Chondrocyte (in vitro differentiated cells): ENCODE data around the gene SPSB4. TPM values are rescaled to one million over a fixed set of nuclear protein-coding genes. Genes with fewer than 3 reads are reported as not detected.

Experiments
- DNase-seq: peaks from one replicate; pipeline ENCODE4 v3.0.0; 2021; ENCODE audit warnings: mixed read lengths, low spot score
- H3K27ac Mint-ChIP-seq: one replicate; pipeline ENCODE4 v1.8.0; 2021; ENCODE audit warnings: mild to moderate bottlenecking, moderate library complexity, mixed read lengths; ENCODE audit not compliant: unreplicated experiment
- H3K27me3 Mint-ChIP-seq: 2 replicates; pipeline ENCODE4 v1.8.0; 2021; ENCODE audit warnings: low read depth, mixed read lengths
- H3K36me3 Mint-ChIP-seq: 2 replicates; pipeline ENCODE4 v1.8.0; 2021; ENCODE audit warnings: low read depth, mixed read lengths
- H3K4me1 Mint-ChIP-seq: 2 replicates; pipeline ENCODE4 v1.8.0; 2021; ENCODE audit warnings: low read depth, mild to moderate bottlenecking, mixed read lengths
- H3K4me3 Mint-ChIP-seq: one replicate; pipeline ENCODE4 v1.8.0; 2021; ENCODE audit warnings: mild to moderate bottlenecking, moderate library complexity, mixed read lengths; ENCODE audit not compliant: unreplicated experiment
- H3K9me3 Mint-ChIP-seq: 2 replicates; pipeline ENCODE4 v1.8.0; 2021; ENCODE audit warnings: low read depth, mixed read lengths
- total RNA-seq: library from RNA; stranded (reverse); gene quantifications from 3 replicates; pipeline ENCODE4 v1.2.1, GENCODE V29; 2021
- TF ChIP-seq, protein P1 (sequence below): fragments of 200-600 bp; sonication (generic); IDR thresholded peaks from 2 replicates; pipeline ENCODE4 v1.5.0; 2021; ENCODE audit warnings: antibody characterized with exemption, mild to moderate bottlenecking, moderate library complexity

The SPSB4 gene
- total RNA-seq, 1 donor from 2014 or later: 1.9 TPM

DNA sequence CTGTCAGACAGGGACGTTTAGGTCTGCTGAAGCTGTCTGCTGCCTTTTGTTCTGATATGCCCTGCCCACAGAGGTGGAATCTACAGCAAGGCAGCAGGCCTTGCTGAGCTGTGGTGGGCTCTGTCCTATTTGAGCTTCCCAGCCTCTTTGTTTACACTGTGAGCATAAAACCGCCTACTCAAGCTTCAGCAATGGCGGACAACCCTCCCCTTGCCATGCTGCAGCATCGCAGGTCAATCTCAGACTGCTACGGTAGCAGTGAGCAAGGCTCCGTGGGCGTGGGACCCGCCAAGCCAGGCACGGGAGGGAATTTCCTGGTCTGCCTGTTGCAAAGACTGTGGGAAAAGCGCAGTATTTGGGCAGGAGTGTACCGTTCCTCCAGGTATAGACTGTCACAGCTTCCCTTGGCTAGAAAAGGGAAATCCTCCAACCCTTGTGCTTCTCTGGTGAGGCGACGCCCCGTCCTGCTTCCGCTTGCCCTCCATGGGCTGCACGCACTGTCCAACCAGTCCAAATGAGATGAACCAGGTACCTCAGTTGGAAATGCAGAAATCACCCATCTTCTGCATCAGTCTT, 71.4 kb downstream of the SPSB4 start:
- Mint-ChIP-seq H3K4me1 (peaks cover 5% of the 10 kb centered on the region), H3K4me3 (no peak overlapping the region), H3K9me3 (peaks cover 16% of the 10 kb centered on the region), H3K27ac (no peak overlapping the region), H3K27me3 (no peaks in the 10 kb centered on the region), H3K36me3 (peaks cover 7% of the 10 kb centered on the region)
- DNase-seq: no peak
- TF ChIP-seq, protein P1, sequence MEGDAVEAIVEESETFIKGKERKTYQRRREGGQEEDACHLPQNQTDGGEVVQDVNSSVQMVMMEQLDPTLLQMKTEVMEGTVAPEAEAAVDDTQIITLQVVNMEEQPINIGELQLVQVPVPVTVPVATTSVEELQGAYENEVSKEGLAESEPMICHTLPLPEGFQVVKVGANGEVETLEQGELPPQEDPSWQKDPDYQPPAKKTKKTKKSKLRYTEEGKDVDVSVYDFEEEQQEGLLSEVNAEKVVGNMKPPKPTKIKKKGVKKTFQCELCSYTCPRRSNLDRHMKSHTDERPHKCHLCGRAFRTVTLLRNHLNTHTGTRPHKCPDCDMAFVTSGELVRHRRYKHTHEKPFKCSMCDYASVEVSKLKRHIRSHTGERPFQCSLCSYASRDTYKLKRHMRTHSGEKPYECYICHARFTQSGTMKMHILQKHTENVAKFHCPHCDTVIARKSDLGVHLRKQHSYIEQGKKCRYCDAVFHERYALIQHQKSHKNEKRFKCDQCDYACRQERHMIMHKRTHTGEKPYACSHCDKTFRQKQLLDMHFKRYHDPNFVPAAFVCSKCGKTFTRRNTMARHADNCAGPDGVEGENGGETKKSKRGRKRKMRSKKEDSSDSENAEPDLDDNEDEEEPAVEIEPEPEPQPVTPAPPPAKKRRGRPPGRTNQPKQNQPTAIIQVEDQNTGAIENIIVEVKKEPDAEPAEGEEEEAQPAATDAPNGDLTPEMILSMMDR: no peak

DNA sequence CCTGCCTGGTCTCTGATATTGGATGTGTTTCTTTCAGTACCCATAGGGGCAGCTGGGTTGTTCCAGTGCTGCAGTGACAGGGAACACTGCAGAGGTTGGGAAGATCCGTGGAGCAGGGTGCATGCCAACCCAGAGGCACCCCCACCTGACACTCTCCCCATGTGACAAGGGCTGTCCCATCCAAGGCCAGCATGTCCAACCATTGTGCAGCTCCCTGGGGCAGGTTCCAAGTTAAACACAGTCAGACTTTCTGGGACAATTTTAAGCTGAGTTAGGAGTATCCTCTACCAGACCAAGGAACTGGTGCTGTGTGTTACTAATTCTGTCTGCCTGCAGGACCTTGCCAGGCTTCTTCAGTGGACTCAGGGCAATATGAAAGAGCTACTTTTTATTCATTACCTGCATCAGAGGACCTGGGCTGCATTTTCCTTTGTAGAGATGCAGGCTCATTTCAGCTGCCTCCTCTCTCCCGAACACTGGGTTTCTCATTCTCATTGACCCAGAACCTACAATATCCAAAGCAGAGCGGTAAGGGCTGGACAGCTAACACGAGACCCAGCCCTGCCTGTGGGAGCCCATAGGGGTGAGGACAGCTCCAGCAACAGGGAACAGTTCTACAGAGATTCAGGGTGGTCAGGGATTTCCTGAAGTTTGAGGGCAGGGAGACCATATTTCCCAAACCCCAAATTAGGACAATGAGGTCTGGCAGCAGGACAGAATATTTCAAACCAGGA, 72.7 kb downstream of the SPSB4 start:
- peaks cover 5% of the 10 kb centered on the region for H3K4me1 Mint-ChIP-seq
- peaks cover 12% of the 10 kb centered on the region for H3K9me3 Mint-ChIP-seq
- no peak overlapping the region for H3K27ac Mint-ChIP-seq
- no peak for DNase-seq
- H3K36me3 Mint-ChIP-seq: peaks cover 3% of the 10 kb centered on the region
- no peak overlapping the region for H3K4me3 Mint-ChIP-seq
- TF ChIP-seq, protein P1: no peak
- H3K27me3 Mint-ChIP-seq: no peaks in the 10 kb centered on the region

DNA sequence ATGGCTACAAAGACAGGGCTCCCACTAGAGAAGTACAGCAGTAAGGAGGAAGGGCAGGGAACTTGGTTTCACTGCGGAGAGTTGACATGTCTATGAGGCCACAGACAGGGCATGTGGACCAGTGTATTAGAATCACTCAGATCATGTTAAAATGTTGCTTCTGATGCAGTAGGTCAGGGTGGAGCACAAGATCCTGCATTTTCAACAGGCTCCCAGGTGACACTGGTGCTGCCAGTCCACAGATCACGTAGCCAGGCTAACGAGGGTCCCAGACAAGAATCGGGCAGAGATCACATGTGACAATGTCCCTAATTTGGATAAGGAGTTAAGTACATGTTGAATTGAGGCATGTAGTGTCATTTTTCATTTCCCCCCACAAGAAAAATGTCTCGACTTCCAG, 73.6 kb downstream of the SPSB4 start:
- peaks cover 11% of the 10 kb centered on the region for H3K9me3 Mint-ChIP-seq
- DNase-seq: no peak
- no peak overlapping the region for H3K27ac Mint-ChIP-seq
- TF ChIP-seq, protein P1: no peak
- H3K27me3 Mint-ChIP-seq: no peaks in the 10 kb centered on the region
- H3K36me3 Mint-ChIP-seq: peaks cover 3% of the 10 kb centered on the region
- no peak overlapping the region for H3K4me3 Mint-ChIP-seq
- peaks cover 5% of the 10 kb centered on the region for H3K4me1 Mint-ChIP-seq

DNA sequence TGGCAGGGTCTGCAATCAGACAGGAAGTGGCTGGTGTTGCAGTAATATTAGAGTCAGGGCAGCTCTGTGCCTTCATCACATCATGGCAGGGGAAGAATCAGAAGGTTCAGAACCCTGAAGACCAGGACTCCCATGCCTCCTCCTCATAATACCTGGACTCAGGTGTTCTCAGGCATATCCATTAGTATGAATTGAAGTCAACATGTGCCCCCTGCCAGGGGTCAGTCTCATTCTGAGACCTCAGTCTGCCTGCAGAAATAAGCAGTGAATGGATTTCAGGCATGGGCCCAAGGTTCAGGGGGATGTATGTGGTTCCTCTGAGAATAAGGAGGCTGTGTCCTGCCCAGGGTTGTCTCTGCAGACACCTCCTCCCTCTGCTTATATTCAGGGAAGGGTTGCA, 74.2 kb downstream of the SPSB4 start:
- TF ChIP-seq, protein P1: no peak
- H3K4me3 Mint-ChIP-seq: no peak overlapping the region

DNA sequence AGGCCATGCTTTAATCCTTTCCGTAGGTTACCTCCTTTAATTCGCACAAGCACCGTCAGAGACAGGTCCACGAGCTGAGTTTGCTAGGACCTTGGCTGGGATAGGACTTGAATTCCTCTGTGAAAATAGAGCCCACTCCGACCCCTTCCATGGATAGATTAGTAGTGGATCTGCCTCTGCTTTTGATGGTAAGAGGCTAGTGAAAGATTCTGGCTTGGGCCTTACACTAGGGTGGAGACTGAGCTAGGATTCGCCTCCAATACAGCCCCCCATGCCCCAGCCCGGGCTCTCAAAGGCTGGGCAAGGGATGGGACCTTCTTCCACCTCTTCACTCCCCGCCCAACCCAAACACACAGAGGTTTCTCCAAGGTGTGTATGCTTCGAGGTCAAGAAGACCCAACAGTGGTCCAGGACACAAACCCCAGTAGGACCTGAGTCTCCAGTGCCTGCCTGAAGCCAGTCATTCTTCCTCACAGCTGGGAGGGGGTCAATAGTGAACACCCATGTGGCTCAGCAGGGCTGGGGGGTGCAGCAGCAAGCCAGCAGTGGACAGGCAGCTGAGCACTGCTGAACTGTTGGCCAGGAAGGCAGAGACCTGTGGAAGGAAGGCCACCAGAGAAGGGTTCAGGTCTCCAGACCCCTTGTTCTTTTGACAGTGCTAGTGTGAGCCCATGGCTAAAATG, 75.7 kb downstream of the SPSB4 start:
- peaks cover 3% of the 10 kb centered on the region for H3K36me3 Mint-ChIP-seq
- TF ChIP-seq, protein P1: no peak
- H3K4me1 Mint-ChIP-seq: peaks cover 5% of the 10 kb centered on the region
- no peak overlapping the region for H3K27ac Mint-ChIP-seq
- H3K4me3 Mint-ChIP-seq: no peak overlapping the region
- H3K9me3 Mint-ChIP-seq: peaks cover 5% of the 10 kb centered on the region
- peak; percentile 58 for DNase-seq
- no peaks in the 10 kb centered on the region for H3K27me3 Mint-ChIP-seq

More for the DNA sequence above, 74.2 kb downstream of the SPSB4 start:
- Mint-ChIP-seq H3K4me1 (peaks cover 5% of the 10 kb centered on the region), H3K27ac (no peak overlapping the region), H3K36me3 (peaks cover 3% of the 10 kb centered on the region), H3K9me3 (peaks cover 6% of the 10 kb centered on the region), H3K27me3 (no peaks in the 10 kb centered on the region)
- no peak for DNase-seq
